Muscle of arm (tissue), 14 donors: ENCODE results near the gene EMC8. TPM values are rescaled to one million over a fixed set of nuclear protein-coding genes. Genes with fewer than 3 reads are reported as not detected.
"Not testable (repeated sequence)": the region's sequence is repeated elsewhere in the genome, so short reads cannot be mapped to it uniquely, and the experiment has no call there.

Experiments used
- DNase-seq: peaks from one replicate; pipeline ENCODE4 v3.0.0-alpha.2; 2013
- long read RNA-seq, 11 donors: transcript quantifications; one replicate each; lab custom pipeline, GENCODE V29; 2026
- polyA plus RNA-seq, 12 donors: library from polyadenylated mRNA; unstranded; fragments of 120-200 nt; gene quantifications; one replicate each; pipeline ENCODE4 v1.2.1, GENCODE V29; 2013; ENCODE audit not compliant: insufficient read length in 12 of 12

EMC8 gene
- polyA plus RNA-seq, result 10 to 100 TPM in 11 of 12 donors, not detected in 1; 15.3 to 31.5 (median 18.9) TPM
- long read RNA-seq, donor 1, transcript EMC8-205 (1 exons, 1,826 nt), result minor isoform, 6 of 1,350 reads
- long read RNA-seq, donor 1, transcript EMC8-201 (5 exons, 1,962 nt), result major isoform, 15 of 1,350 reads
- long read RNA-seq, donor 1, partial matches to known transcripts, result 609 of 1,350 reads
- long read RNA-seq, donor 1, other reads (novel, unspliced or antisense), result 718 of 1,350 reads
- long read RNA-seq, donor 2, transcript EMC8-201 (5 exons, 1,962 nt), result major isoform, 10 of 1,377 reads
- long read RNA-seq, donor 2, transcript EMC8-202 (4 exons, 1,935 nt), result minor isoform, 8 of 1,377 reads
- long read RNA-seq, donor 2, partial matches to known transcripts, result 1,287 of 1,377 reads
- long read RNA-seq, donor 2, other reads (novel, unspliced or antisense), result 69 of 1,377 reads
- long read RNA-seq, donor 3, partial matches to known transcripts, result 0 of 8 reads
- long read RNA-seq, donor 3, other reads (novel, unspliced or antisense), result 0 of 8 reads
- long read RNA-seq, donor 4, transcript EMC8-202 (4 exons, 1,935 nt), result major isoform, 5 of 7 reads
- long read RNA-seq, donor 4, partial matches to known transcripts, result 0 of 7 reads
- long read RNA-seq, donor 4, other reads (novel, unspliced or antisense), result 0 of 7 reads
- long read RNA-seq, donor 5, transcript EMC8-201 (5 exons, 1,962 nt), result major isoform, 11 of 1,696 reads
- long read RNA-seq, donor 5, partial matches to known transcripts, result 1,605 of 1,696 reads
- long read RNA-seq, donor 5, other reads (novel, unspliced or antisense), result 75 of 1,696 reads
- long read RNA-seq, donor 6, transcript EMC8-201 (5 exons, 1,962 nt), result major isoform, 6 of 10 reads
- long read RNA-seq, donor 6, partial matches to known transcripts, result 0 of 10 reads
- long read RNA-seq, donor 6, other reads (novel, unspliced or antisense), result 0 of 10 reads
- long read RNA-seq, donor 7, transcript EMC8-201 (5 exons, 1,962 nt), result major isoform, 9 of 519 reads
- long read RNA-seq, donor 7, partial matches to known transcripts, result 218 of 519 reads
- long read RNA-seq, donor 7, other reads (novel, unspliced or antisense), result 287 of 519 reads
- long read RNA-seq, donor 8, transcript EMC8-201 (5 exons, 1,962 nt), result major isoform, 13 of 18 reads
- long read RNA-seq, donor 8, partial matches to known transcripts, result 0 of 18 reads
- long read RNA-seq, donor 8, other reads (novel, unspliced or antisense), result 0 of 18 reads
- long read RNA-seq, donor 9, transcript EMC8-201 (5 exons, 1,962 nt), result major isoform, 7 of 13 reads
- long read RNA-seq, donor 9, partial matches to known transcripts, result 0 of 13 reads
- long read RNA-seq, donor 9, other reads (novel, unspliced or antisense), result 0 of 13 reads
- long read RNA-seq, donor 10, transcript EMC8-201 (5 exons, 1,962 nt), result major isoform, 9 of 13 reads
- long read RNA-seq, donor 10, partial matches to known transcripts, result 0 of 13 reads
- long read RNA-seq, donor 10, other reads (novel, unspliced or antisense), result 0 of 13 reads
- long read RNA-seq, donor 11, transcript EMC8-201 (5 exons, 1,962 nt), result major isoform, 15 of 984 reads
- long read RNA-seq, donor 11, partial matches to known transcripts, result 927 of 984 reads
- long read RNA-seq, donor 11, other reads (novel, unspliced or antisense), result 35 of 984 reads

DNA sequence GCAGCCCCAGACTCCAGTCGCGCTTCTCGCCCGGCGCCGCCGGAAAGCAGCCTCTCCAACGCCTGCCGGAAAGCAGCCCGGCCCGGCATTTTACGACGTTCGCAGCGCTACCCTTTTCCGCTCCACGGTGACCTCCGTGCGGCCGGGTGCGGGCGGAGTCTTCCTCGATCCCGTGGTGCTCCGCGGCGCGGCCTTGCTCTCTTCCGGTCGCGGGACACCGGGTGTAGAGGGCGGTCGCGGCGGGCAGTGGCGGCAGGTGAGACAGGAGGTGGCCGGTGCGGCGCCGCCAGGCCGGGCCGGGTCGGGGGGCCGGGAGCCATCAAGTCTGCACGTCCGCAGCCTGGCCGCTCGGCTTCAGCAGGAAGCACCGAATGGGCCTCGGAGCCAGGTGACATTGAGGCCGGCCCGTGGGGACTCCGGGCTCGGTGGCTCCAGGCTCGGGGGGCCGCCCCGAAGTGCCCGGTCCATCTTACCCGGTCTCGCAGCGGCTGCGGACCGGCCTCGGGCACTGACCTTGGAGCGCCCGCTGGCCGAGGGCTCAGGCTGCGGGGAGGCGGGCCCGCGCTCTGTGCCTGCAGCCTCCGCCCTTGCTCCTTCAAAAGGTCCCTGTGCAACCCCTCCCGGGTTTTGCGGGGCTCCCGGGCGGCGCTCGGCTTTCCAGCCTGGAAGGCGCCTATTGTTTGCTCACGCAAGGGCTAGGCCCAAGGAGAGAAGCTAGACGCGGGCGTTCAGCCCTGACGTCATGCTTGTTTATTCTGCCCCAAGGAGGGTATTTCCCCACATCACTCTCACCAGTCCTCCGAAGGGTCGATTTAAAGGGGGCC lies at the start of gene EMC8, which contains the start of gene COX4I1:
Gene EMC8 (minus strand): TSS at position 48 of the 824 bp plus-strand sequence. CDS start 249 bp downstream, outside the sequence.
Gene COX4I1 (plus strand): TSS at position 199 of the 824 bp plus-strand sequence. CDS start 1,511 bp downstream, outside the sequence.
- peak; percentile 93 for DNase-seq

DNA sequence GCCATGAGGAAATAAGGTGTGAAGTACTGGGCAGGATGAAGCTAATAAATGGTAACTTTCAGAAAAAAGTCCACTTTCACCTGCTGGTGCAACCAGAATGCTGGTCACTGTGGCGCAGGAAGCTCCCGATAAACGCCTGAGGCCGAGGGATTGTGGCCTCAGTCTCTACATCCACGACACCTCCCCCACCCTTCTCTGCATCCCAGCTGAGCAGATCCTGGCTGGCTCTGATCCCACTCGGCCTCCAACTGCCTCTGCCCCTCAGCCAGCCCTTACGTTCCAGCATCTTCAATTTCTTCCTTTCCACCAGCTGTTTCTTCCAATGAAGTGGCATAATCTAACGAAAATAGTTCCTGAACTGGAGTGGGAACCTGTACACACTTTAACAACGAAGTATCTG lies 49.6 kb upstream of the EMC8 start:
- no peak for DNase-seq

DNA sequence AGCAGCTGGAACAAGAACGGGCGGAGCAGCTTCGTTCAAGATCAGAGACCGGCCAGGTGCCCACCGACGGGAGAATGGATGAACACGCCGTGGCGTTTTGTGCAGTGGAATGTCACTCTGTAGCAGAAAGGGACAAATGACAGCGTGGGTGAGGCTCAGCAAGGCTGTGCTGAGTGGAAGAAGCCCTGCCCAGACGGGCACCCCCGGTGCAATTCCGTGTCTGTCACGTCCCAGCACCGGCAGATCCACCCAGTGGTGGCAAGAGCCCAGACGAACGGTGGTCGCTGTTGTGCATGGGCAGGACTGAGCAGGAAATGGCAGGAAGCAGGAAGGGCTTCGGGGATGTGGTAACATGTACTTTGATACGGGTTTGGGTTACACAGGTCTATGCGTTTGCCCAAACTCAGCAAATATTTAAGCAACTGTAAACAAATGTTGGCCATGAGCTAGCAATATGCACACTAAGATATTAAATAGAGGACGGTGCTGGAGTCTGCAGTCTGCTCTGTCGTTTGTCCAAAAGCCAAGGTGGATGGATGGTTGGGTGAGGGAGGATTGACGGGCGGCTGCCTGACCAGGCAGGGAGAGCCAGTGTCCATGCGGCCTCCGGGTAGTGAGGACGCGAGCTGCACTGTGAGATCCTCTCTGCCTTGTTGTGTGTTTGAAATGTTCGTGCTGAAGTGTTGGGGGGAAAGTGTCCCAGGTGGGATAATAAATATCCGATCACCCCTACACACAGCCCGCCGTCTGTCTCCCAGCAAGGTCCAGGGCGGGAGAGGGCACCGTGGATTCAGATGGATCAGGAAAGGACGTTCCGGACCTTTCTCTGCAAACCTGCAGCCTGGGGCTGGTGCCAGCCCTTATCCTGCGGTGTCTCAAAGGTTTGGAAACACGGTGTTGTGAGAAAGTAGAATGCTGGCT lies 48.6 kb upstream of the EMC8 start:
- DNase-seq, result no peak

DNA sequence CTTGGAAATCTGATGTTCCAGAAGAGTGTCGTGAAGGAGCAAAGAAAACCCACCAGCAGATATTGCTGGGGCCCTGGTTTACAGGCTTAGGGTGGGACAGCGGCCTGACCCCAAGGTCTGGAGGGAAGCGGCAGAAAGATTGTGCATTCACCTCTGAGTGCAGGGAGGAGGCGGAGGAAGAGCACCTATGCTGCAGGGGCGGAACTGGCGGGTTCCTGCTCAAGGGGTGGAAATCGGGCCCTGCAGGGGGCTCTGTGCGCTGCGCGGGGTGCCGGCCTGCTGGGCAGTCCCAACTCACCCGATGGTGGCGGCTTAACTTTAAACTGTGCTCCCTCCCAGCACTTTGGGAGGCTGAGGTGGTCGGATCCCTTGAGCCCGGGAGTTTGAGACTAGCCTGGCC lies 47.7 kb upstream of the EMC8 start:
- DNase-seq, result no peak

DNA sequence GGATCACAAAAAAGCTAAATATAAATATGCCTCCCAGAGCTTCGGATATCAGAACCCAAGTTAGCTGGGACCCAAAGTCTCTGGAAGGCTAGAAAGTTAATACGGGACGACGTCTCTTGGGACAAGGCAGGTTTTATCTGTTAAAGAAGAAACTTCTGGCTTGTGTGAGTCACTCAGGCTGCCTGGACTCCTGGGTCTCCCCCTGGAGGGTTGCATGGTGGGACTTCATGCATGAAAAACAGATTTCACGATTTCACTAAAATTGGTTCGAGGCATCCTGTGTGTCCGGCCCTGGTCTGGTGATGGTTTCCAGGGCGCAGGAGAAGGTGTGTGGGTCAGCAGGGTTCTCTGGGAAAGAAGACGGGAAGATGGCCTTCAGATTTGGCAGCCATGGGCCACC lies 47.1 kb upstream of the EMC8 start:
- no peak for DNase-seq

DNA sequence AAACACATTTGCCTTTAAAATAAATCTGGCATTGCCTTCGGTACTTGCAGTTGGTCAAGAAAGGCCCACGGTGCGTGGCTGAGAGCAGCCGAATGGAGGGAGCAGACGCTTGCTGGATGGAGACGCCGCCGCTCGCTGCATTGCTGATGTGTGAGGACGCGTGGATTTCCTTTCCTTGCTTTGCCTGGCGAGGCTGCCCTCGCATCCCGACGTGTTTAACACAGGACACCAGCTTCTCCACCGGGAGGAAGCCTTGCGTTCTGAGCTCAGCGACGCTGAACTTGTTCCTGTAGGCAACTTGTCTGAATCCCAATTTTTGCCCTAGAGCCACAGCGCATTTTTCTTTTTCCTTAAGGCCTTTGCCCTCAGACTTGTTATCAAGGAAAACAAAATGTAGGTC lies 45.9 kb upstream of the EMC8 start:
- DNase-seq, result no peak

DNA sequence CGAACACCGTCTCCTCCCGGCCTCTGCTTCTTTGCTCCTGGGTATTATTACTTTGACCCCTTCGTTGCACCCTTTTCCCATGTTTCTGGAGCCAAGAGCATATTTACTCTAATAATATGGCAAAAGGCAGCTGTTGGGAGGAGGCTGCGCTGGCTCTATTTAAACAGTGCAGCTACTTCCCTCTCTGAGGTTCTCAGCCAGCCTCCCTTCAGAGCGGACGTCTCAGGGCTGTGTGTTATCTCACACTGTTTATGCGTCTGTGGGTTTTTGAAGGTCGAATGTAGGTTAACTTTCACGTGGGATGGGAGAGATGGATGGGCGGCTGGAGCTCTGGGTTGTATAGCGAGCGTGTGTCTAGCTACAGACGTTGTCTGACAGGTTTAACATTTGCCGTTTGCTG lies 45.4 kb upstream of the EMC8 start:
- DNase-seq, result no peak

DNA sequence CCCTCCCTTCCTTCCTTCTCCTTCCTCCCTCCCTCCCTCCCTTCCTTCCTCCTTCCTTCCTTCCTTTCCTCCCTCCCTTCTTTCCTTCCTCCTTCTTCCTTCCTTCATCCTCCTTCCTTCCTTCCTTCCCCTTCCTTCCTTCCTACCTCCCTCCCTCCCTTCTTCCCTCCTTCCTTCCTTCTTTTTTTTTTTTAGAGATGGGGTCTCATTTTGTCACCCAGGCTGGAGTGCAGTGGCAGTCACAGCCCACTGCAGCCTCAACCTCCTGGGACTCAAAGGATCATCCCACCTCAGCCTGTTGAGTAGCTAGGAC lies 44.8 kb upstream of the EMC8 start:
- no peak for DNase-seq

DNA sequence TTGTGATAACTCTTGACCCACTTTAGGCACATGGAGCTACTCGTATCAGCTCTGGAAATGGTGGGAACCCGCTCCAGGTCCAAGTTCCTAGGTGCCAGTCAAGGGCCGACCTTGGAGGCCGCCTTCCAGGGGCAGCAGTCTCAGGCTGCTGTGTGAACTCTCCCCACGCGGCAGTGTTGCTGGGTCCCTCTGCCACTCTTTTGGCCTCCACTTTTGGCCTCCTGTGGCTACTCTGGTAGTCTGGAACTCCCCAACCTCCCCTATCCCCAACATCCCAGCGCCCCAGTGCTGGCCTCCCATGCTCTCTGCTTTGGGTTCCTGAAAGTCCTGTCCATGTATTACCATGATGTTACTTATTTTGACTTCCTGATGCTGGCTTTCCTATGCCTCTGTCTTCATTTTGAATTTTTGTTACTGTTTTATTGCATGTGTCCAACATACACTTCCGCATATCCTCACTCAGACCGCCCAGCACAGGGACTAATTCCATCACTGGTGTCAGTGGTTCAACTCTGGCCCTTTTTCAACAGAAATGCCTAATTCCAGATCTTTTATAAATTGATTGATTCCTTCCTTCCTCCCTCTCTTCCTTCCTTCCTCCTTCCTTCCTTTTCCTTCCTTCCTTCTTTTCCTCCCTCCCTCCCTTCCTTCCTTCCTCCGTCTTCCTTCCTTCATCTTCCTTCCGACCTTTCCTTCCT lies 44.3 kb upstream of the EMC8 start:
- no peak for DNase-seq

DNA sequence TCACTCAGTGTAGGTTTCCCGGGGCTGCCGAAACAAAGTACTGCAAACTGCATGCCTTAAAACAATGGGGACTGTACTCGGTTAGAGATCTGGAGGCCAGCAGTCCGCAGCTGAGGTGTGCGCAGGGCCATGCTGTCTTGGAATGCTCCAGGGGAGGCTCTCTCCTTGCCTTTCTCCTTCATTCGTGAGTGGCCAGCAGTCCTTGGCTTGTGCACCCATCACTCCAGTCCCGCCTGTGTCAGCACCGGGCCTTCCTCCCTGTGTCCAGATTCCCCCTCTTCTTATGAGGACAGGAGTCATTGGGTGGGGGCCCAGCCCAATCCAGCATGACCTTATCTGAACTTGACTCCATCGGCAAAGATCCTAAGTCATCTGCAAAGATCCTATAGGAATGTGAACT lies 43.5 kb upstream of the EMC8 start:
- DNase-seq, result no peak

DNA sequence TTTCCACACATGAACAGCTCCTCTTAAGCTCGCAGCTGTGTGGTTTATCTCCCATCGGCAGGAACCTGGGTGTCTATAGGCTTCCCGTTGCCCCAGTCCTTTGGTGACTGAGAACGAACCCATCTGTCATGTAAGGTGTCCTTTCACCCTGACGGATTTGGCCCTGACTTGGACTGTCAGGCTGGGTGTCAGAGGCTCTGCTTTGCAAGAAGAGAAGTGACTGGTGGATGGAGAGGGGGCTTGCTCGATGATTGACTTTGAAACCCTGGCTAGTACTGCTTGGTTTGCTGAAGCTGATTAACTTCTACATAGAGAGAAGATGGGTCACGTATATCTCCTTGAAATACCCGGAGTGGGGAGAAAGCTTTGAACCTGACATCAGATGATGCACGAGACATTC lies 43.1 kb upstream of the EMC8 start:
- DNase-seq, result no peak

DNA sequence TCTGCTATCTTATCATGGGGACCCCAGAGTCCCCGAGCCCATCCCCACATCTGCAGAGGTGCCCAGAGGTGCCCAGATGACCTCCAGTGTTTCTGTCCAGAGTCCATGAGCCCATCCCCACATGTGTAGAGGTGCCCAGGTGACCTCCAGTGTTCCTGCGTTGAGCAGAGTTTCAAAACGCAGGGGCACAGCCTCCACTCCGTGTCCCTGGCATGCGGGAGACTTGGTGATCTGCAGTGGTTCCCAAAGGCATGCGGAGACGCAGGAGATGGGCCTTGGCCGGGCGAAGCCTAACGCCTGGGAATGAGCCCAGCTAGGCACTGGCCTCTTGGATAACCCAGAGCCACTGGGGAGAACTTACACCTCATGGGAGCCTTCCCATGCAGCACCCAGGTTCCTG lies 41.5 kb upstream of the EMC8 start:
- DNase-seq, result no peak

DNA sequence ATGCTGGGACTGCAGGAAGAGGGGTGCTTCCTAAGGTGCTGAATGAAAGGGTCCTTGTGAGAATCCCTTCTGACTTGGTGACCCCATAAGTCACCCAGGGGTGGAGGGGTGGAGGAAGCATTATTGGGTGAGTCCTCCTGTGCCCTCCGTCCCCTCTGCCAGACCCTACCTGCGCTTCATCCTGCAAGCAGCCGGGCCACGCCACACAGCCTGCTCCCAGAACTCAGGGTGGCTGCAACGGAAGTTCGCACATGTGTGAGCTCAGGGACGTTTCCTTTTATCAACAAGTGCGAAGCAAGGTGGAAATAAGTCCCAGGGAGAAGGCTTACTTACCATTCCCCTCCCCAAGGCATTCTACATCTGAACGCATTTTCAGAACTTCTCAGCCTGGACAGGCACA lies 41.1 kb upstream of the EMC8 start:
- no peak for DNase-seq

DNA sequence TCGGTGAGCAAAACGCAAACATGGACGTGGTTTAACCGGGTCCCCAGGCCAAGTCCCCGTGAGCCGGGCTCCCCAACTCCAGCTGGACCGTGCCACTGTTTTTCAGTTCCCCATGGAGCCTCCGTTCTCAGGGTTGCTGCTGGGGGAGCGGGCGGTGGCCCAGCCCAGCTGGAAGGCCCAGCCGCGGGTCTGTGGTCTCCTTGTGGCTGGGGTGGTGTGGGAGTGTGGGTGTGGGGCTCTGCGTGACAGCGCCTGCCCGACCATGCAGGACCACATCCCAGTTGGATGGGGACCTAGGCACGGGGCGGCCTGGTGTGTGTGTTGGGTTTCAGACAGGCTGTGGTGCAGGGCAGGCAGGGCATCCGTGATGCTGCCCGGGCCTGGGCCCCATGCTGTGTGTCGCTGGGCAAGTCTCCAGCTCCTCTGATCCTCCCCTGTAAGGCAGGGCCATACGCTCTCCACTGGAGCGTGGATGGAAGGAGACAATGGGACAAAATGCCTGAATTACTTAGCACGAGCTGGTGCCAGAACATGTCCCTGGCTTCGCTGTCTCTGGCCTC lies 40.4 kb upstream of the EMC8 start:
- DNase-seq, result no peak

DNA sequence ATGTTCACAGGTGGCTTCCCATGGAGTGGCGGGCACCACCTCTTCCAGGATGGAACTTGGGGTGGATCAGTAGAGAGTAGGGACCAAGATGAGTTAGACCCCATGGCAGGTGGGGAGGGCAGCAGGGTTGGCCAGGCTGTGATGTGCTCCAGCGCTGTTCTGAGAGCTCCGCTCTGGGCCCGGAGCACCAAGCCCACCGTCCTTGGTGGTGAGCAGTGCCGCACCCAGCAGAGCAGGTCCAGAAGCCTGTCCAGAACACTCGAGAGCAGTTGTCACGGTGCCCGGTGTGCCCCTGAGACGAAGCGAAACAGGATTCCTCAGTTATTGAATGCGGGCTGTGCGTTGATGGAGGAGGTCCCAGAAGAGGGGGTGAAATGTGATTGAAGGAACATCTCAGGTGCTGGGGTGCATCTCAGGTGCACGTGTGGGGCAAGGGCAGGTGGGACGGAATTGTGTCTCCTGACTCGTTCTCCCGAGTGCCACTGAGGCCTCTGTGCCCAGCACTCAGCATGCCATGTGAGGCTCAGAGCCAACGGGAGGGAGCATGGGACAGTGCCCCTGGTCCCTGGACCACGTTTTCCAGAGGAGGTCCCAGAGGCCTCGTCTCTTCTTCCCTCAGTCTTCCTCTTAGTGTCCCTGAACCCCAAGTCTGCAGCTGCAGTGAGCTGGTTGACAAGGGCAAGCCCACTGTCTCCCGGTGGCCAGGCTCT lies 39.7 kb upstream of the EMC8 start:
- no peak for DNase-seq

DNA sequence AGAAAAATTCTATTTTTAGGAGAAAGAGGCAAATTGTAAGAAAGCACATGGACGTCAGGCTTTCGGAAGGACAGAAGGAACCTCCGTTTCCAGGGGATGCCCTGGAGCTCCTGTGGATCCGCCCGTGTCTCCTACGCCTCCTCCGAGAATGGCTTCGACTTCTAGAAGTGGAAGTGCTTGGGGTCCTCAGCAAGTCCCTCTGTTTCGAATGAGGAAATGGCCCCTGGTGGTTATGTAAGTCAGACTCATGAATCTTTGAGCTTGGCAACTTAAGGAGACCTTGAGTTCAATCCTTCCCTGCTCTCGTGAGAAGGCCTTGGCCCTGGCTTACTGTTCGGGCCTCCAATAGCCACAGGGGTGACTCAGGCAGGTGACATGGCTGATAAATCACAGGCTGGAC lies 39.0 kb upstream of the EMC8 start:
- DNase-seq, result no peak

DNA sequence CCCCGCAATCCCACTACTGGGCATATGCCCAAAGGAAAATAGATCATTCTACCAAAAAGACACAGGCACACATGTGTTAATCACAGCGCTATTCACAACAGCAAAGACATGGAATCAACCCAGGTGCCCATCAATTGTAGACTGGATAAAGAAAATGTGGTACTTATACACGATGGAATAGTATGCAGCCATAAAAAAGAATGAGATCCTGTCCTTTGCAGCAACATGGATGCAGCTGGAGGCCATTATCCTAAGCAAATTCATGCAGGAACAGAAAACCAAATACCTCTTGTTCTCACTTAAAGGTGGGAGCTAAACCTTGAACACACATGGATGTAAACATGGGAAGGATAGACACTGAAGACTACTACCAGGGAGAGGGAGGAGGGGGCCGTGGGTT lies 38.3 kb upstream of the EMC8 start:
- DNase-seq, result not testable (repeated sequence)
